HG03103 (cell line): ENCODE data around the gene RAD23A.

Experiments
- ATAC-seq: cut with Tn5 transposase; IDR thresholded peaks from one replicate; pipeline ENCODE4 v1.9.1; 2021; ENCODE audit warnings: low read depth; ENCODE audit not compliant: unreplicated experiment

Gene RAD23A

DNA sequence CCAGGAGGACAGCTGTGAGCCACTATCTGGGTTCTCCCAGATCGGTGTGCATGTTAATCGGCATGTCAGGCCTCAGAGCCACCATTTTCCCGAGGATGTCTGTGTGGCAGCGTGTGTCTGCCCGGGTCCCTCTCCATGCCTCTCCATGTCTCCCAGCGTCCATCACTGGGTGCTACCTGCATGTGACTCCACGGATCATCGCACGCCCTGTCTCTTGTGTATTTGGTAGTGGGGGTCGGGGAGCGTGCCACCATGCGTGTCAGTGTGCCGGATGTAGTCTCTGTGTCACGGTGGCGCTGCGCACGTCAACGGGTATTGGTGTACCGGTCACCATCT, 55.5 kb downstream of the RAD23A start:
- no peak for ATAC-seq

DNA sequence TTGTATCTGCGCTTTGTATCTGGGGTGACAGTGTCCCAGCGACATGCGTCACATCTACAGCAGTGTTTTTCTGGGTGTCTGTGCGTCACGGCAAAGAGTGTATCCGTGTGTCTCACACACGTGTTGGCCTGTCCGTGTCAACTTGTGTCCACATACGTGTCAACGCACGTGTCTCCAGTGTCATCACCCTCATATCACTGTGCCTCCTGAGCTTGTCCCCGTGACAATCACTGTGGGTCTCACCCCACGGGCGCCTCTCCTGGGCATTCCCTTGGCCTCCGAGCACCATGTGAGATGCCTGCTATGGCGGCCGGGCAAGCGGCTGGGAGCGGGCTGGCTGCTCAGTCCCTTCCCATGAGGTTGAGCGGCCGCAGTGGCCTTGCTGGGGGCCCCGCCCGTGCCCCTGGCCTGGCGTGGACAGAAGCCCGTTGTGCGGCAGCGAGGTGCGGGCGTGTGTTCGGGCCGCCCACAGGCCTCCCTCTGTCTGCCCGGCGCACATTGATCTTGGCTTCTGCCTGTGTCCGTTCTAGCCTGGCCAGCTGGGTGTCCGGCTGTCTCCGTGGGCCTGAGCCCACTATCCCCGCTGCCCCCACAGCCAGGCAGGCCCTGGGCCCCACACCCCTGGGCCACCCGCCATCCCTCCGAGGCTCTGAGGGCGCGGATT, 56.0 kb downstream of the RAD23A start:
- no peak for ATAC-seq

DNA sequence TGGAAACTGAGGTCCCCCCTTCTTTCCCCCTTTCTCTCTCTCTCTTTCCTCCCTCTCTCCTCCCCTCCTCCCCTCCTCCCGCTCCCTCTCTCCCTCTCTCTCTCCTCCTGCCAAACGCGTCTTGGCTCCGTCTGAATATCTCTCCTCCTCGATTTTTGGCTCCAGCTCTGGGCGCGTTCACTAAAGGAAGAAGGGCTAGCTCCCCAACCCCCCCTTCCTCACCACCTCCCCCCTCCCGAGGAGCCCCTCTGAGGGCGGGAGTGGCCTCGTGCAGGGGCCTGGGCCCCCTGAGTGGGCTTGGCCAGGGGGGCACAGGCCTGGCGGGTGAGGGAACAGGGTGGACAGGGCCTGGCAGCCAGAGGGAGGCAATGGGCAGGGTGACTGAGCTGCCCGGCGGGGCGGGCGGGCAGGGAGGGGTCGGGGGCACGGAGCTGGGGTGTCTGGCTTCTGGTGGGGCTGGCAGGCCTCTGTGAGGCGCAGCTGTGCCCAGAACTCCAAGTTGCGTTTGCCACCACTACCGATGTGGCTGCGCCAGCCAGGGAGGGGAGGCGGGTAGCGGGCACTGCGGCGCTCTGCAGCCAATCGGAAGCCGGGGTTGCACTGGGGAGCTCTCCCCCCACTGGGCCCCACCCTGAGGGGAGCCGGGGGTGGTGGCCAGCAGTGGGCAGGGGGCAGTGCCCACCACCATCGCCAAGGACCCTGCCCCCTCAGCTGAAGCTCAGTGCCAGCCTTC, 56.7 kb downstream of the RAD23A start:
- no peak for ATAC-seq

DNA sequence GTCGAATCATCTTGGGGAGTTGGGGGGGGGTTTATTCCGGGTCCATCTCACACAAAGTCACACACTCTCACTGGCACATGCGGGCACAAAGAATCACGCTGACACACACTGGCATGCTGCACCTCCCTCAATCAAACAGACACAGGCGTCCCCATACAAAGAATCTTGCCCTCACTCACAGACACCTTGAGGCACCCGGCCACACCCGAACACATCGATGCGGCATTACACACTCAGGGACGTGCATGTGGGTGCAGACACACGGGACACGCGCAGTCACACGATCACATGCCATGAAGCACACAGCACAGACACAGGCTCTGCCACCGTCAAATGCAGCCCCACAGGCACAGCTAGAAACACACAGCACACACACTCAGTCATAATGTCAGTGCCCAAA, 57.4 kb downstream of the RAD23A start:
- ATAC-seq: no peak
